HG03135 (cell line): Measurements from ENCODE around the gene RWDD4.

Experiments
- ATAC-seq: cut with Tn5 transposase; IDR thresholded peaks from one replicate; pipeline ENCODE4 v1.9.1; 2021; ENCODE audit warnings: mild to moderate bottlenecking, moderate library complexity; ENCODE audit not compliant: unreplicated experiment

The RWDD4 gene

GRCh38 chr4:183659029-183659871 lies at the start of gene RWDD4, which contains the start of gene TRAPPC11:
TSS of gene RWDD4 (minus strand) at chr4:183659185. CDS start at chr4:183658952, 233 bp downstream.
TSS of gene TRAPPC11 (plus strand) at chr4:183659293. CDS start at chr4:183663868, 4,575 bp downstream.
- ATAC-seq = peak; percentile 99

GRCh38 chr4:183702492-183702891 lies 43.5 kb upstream of the RWDD4 start:
- ATAC-seq = no peak

GRCh38 chr4:183700407-183700806 lies 41.4 kb upstream of the RWDD4 start:
- no peak for ATAC-seq

GRCh38 chr4:183698909-183699308 lies 39.9 kb upstream of the RWDD4 start:
- ATAC-seq = no peak

GRCh38 chr4:183691897-183692296 lies 32.9 kb upstream of the RWDD4 start:
- no peak for ATAC-seq

GRCh38 chr4:183691006-183691405 lies 32.0 kb upstream of the RWDD4 start:
- no peak for ATAC-seq

GRCh38 chr4:183688216-183688615 lies 29.2 kb upstream of the RWDD4 start:
- no peak for ATAC-seq

GRCh38 chr4:183686461-183686860 lies 27.5 kb upstream of the RWDD4 start:
- no peak for ATAC-seq

- ATAC-seq = no peak
These were observed 22.1 kb upstream of the RWDD4 start for GRCh38 chr4:183681119-183681518.

GRCh38 chr4:183675625-183676024 lies 16.6 kb upstream of the RWDD4 start:
- ATAC-seq = no peak

- no peak for ATAC-seq
These were observed 15.2 kb upstream of the RWDD4 start for GRCh38 chr4:183674153-183674552.

- ATAC-seq = no peak
These were observed 12.1 kb upstream of the RWDD4 start for GRCh38 chr4:183670960-183671555.

GRCh38 chr4:183670251-183670650 lies 11.3 kb upstream of the RWDD4 start:
- ATAC-seq = no peak

GRCh38 chr4:183666088-183666487 lies 7.1 kb upstream of the RWDD4 start:
- ATAC-seq = no peak

- ATAC-seq = no peak
These were observed 872 bp upstream of the RWDD4 start for GRCh38 chr4:183659872-183660242.

- no peak for ATAC-seq
These were observed 490 bp downstream of the RWDD4 start for GRCh38 chr4:183658362-183659028.

GRCh38 chr4:183657564-183657963 lies 1.4 kb downstream of the RWDD4 start:
- ATAC-seq = no peak

- ATAC-seq = no peak
These were observed 13.7 kb downstream of the RWDD4 start for GRCh38 chr4:183645326-183645725.

- no peak for ATAC-seq
These were observed 19.7 kb downstream of the RWDD4 start for GRCh38 chr4:183639291-183639690.

GRCh38 chr4:183638436-183638835 lies 20.5 kb downstream of the RWDD4 start:
- ATAC-seq = no peak

GRCh38 chr4:183637461-183637860 lies 21.5 kb downstream of the RWDD4 start:
- no peak for ATAC-seq

GRCh38 chr4:183636923-183637322 lies 22.1 kb downstream of the RWDD4 start:
- ATAC-seq = no peak
